Pancreas (tissue), 10 donors: ENCODE data around the gene OR2A2. TPM values are rescaled to one million over a fixed set of nuclear protein-coding genes. Genes with fewer than 3 reads are reported as not detected.

Source experiments
- ATAC-seq, 4 donors: fragments of 200-7000 bp; cut with Tn5 transposase; one replicate each; pipeline versions ENCODE4 v1.8.0 to v1.9.1; 2020; ENCODE audit warnings: mild to moderate bottlenecking in 4 of 4, moderate library complexity in 4 of 4
- DNase-seq, 6 donors: peaks; one replicate each; pipeline ENCODE4 v3.0.0-alpha.2; 2020
- FAIRE-seq: peaks from 2 replicates; lab custom pipeline; 2012; peaks lifted over from hg19 to GRCh38; lab: Jason Lieb, UNC
- H3K27ac ChIP-seq, 4 donors: fragments of 200-600 bp; sonication (generic); 1 replicate in 3 of 4; 2 replicates in 1 of 4; pipeline versions ENCODE4 v1.5.0 to v1.8.0; 2020
- H3K27me3 ChIP-seq, 4 donors: fragments of 200-600 bp; one replicate each; pipeline ENCODE4 v1.8.0; 2021
- H3K36me3 ChIP-seq, 3 donors: fragments of 200-600 bp; sonication (generic) in 1 of 3; one replicate each; pipeline versions ENCODE4 v1.5.0 to v1.8.0; 2020 to 2021
- H3K4me1 ChIP-seq, 3 donors: fragments of 200-600 bp; one replicate each; pipeline ENCODE4 v1.8.0; 2021
- H3K4me3 ChIP-seq, 4 donors: fragments of 200-600 bp; sonication (generic) in 2 of 4; one replicate each; pipeline versions ENCODE4 v1.5.0 to v1.8.0; 2020 to 2021
- H3K9me3 ChIP-seq, 4 donors: fragments of 200-600 bp; one replicate each; pipeline ENCODE4 v1.8.0; 2021
- WGBS, 2 donors: extraction: QIAGEN DNeasy Blood & Tissue Kit; methylation state at CpG; one replicate each; pipeline ENCODE4 v1.1.7; 2013; 5-methylcytosine and 5-hydroxymethylcytosine counted together
- intact Hi-C, 3 donors: fragments of 100-400 bp; cut with DNase I; formaldehyde crosslinking; loops; one replicate each; pipeline versions ENCODE4 v1.11.1 to v1.14.2; 2022
- polyA plus RNA-seq, 2 donors: library from polyadenylated mRNA; stranded (reverse); fragments of 200-250 nt; gene quantifications; one replicate each; pipeline ENCODE4 v1.2.3, GENCODE V29; 2013
- total RNA-seq, 6 donors: library from RNA; stranded (reverse); fragmentation: NEBNext Ultra II Directional in 4 of 6; extraction: Animal tissue kit (Norgen Biotek cat#: 25700) in 4 of 6; gene quantifications; one replicate each; pipeline versions ENCODE4 v1.2.1 to v1.2.4, GENCODE V29; 2021 to 2023
- TF ChIP-seq, protein P1 (sequence below), 4 donors: fragments of 200-600 bp; sonication (generic) in 3 of 4; IDR thresholded peaks; one replicate each; pipeline versions ENCODE4 v1.5.0 to v1.8.0; 2021; ENCODE audit warnings: antibody characterized with exemption in 4 of 4
- donor health status: healthy with polysubstance abuse.
- donor health status: DM: no; HTN: no; CAD: no; lungs with moderate emphysema.
- donor health status: DM: no; HTN: no; CAD: no.
- donor health status: control.
- donor health status: control.
- donor health status: Bipolar disorder and iron deficiency.
- donor health status: DM: yes; HTN: yes; CAD: no.
- donor health status: DM: no; HTN: no; CAD: no.
- donor health status: DM: no; HTN: no; CAD: no.
- donor health status: DM: yes; HTN: yes; CAD: no.

OR2A2 gene
- total and polyA plus RNA-seq, 8 donors, result not detected

DNA sequence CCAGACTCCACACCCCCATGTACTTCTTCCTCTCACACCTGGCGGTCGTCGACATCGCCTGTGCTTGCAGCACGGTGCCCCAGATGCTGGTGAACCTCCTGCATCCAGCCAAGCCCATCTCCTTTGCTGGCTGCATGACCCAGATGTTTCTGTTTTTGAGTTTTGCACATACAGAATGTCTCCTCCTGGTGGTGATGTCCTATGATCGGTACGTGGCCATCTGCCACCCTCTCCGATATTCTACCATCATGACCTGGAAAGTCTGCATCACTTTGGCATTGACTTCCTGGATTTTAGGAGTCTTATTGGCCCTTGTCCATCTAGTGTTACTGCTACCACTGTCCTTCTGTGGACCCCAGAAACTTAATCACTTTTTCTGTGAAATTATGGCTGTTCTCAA is 35.0 kb upstream of the OR2A2 start:
- intact Hi-C loops, result no loop called here
- TF ChIP-seq, protein P1, sequence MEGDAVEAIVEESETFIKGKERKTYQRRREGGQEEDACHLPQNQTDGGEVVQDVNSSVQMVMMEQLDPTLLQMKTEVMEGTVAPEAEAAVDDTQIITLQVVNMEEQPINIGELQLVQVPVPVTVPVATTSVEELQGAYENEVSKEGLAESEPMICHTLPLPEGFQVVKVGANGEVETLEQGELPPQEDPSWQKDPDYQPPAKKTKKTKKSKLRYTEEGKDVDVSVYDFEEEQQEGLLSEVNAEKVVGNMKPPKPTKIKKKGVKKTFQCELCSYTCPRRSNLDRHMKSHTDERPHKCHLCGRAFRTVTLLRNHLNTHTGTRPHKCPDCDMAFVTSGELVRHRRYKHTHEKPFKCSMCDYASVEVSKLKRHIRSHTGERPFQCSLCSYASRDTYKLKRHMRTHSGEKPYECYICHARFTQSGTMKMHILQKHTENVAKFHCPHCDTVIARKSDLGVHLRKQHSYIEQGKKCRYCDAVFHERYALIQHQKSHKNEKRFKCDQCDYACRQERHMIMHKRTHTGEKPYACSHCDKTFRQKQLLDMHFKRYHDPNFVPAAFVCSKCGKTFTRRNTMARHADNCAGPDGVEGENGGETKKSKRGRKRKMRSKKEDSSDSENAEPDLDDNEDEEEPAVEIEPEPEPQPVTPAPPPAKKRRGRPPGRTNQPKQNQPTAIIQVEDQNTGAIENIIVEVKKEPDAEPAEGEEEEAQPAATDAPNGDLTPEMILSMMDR (IDR thresholded peaks at IDR 0.05), result no peak
- Histone ChIP-seq H3K4me3 (no peak overlapping the region), H3K27me3 (no peaks in the 10 kb centered on the region), H3K4me1 (no peaks in the 10 kb centered on the region), H3K27ac (no peak overlapping the region), H3K9me3 (no peaks in the 10 kb centered on the region), H3K36me3 (no peaks in the 10 kb centered on the region)
- DNase-seq (no peak), ATAC-seq (no peak), FAIRE-seq (no peak)
- WGBS, 2 donors, result 86 to 88% methylated on average over 8 of the region's 8 CpGs

DNA sequence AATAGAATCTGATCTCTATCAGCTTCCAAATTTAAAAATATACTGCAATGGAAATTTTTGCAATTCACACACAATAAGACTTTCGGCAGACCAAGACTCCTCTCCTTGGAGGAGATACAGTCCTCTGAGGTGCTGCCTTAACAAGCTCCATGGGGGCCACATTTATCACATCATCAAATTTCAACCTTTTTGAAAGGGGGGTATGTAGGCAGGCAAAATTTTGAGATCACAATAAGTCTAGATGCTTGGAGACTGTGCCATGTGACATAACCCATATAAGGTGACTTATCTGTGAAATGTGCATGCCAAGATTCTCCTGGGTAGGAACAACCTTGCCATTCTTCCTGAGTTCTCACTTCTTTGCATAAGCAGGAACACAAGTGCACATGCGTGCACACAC is 23.4 kb upstream of the OR2A2 start, which contains the start of gene OR2A12:
Gene OR2A12, plus strand, starts transcription at position 301 of the 400 bp plus-strand sequence. CDS start 8,830 bp downstream, outside the sequence.
- no peak within 1 kb of the TSS for H3K4me3 ChIP-seq
- no peaks in the 10 kb centered on the region for H3K27me3 ChIP-seq
- WGBS, 2 donors, result 75 to 88% methylated on average over 2 of the region's 2 CpGs
- ATAC-seq, result no peak
- no peak within 1 kb of the TSS for H3K27ac ChIP-seq
- H3K4me1 ChIP-seq, result no peaks in the 10 kb centered on the region
- DNase-seq, result no peak
- H3K36me3 ChIP-seq, result no peaks in the 10 kb centered on the region
- FAIRE-seq, result no peak
- H3K9me3 ChIP-seq, result no peaks in the 10 kb centered on the region
- TF ChIP-seq, protein P1 (IDR thresholded peaks at IDR 0.05), result no peak
- intact Hi-C loops, result no loop called here

- no peaks in the 10 kb centered on the region for H3K36me3 ChIP-seq
- FAIRE-seq (no peak), DNase-seq (no peak), ATAC-seq (no peak)
- no peak overlapping the region for H3K27ac ChIP-seq
- intact Hi-C loops, result no loop called here
- H3K27me3 ChIP-seq, result no peaks in the 10 kb centered on the region
- WGBS, 2 donors, result 52 to 59% methylated on average over 4 of the region's 4 CpGs
- no peaks in the 10 kb centered on the region for H3K4me1 ChIP-seq
- no peak overlapping the region for H3K4me3 ChIP-seq
- TF ChIP-seq, protein P1 (IDR thresholded peaks at IDR 0.05), result no peak
- H3K9me3 ChIP-seq, result no peaks in the 10 kb centered on the region
These were observed 22.7 kb upstream of the OR2A2 start for GRCh38 chr7:144086730-144087129.

DNA sequence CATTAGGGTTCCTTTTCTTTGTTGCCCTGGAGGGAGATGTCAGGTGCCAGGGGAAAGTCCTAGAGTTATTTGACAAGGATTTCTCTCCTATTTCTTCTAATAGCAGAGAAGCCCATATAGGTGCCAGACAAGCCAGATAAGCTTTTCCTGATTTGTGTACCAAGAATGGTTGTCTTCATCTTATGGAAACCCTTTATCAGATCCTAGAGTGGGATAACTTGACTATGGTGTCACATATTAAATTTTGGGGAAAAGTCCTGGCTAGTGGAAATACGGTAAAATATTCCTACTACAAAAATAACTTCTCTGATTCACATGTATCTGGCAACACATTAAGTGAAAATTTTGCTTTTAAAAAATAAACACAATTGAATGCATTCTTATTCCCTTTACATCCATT is 22.2 kb upstream of the OR2A2 start:
- Histone ChIP-seq H3K4me1 (no peaks in the 10 kb centered on the region), H3K4me3 (no peak overlapping the region), H3K9me3 (no peaks in the 10 kb centered on the region), H3K36me3 (no peaks in the 10 kb centered on the region), H3K27me3 (no peaks in the 10 kb centered on the region), H3K27ac (no peak overlapping the region)
- 61 to 81% methylated on average over 1 of the region's 1 CpG for WGBS, 2 donors
- intact Hi-C loops, result no loop called here
- TF ChIP-seq, protein P1 (IDR thresholded peaks at IDR 0.05), result no peak
- DNase-seq (no peak), ATAC-seq (no peak), FAIRE-seq (no peak)

- Histone ChIP-seq H3K36me3 (no peaks in the 10 kb centered on the region), H3K9me3 (no peaks in the 10 kb centered on the region), H3K27me3 (no peaks in the 10 kb centered on the region), H3K27ac (no peak overlapping the region), H3K4me1 (no peaks in the 10 kb centered on the region), H3K4me3 (no peak overlapping the region)
- no peak for FAIRE-seq
- intact Hi-C loops, result no loop called here
- WGBS, 2 donors, result 80 to 81% methylated on average over 3 of the region's 3 CpGs
- TF ChIP-seq, protein P1 (IDR thresholded peaks at IDR 0.05), result no peak
- no peak for DNase-seq
- ATAC-seq, result no peak
These were observed 18.7 kb upstream of the OR2A2 start for GRCh38 chr7:144090667-144091066.
